GM23338 (cell line): ENCODE data around the gene ADGRG7. TPM values are rescaled to one million over a fixed set of nuclear protein-coding genes. Genes with fewer than 3 reads are reported as not detected.

ENCODE experiments used
- ATAC-seq: fragments of 200-7000 bp; cut with Tn5 transposase; 3 replicates; pipeline ENCODE4 v1.9.1; 2020
- DNase-seq: peaks from one replicate; pipeline ENCODE4 v3.0.0-alpha.2; 2015; ENCODE audit warnings: low spot score
- H2AFZ ChIP-seq: fragments of 200-600 bp; sonication (generic); 2 replicates; pipeline ENCODE4 v1.8.0; 2016; ENCODE audit warnings: antibody characterized with exemption, mild to moderate bottlenecking, moderate library complexity
- H3F3A ChIP-seq: fragments of 200-600 bp; sonication (generic); replicated peaks from 2 replicates; pipeline ENCODE4 v1.8.0; 2017; ENCODE audit warnings: antibody characterized with exemption, mixed run types, low read depth
- H3K27ac ChIP-seq: fragments of 200-600 bp; sonication (generic); 2 replicates; pipeline ENCODE4 v1.6.1; 2016; ENCODE audit warnings: low read depth
- H3K27me3 ChIP-seq: fragments of 200-600 bp; sonication (generic); 2 replicates; pipeline ENCODE4 v1.8.0; 2016; ENCODE audit warnings: mild to moderate bottlenecking, mixed run types, moderate library complexity; ENCODE audit not compliant: insufficient read depth
- H3K36me3 ChIP-seq: fragments of 200-600 bp; sonication (generic); 2 replicates; pipeline ENCODE4 v1.8.0; 2016; ENCODE audit warnings: mild to moderate bottlenecking; ENCODE audit not compliant: insufficient read depth
- H3K4me1 ChIP-seq: fragments of 200-600 bp; sonication (generic); 2 replicates; pipeline ENCODE4 v1.8.0; 2016; ENCODE audit warnings: mild to moderate bottlenecking, moderate library complexity; ENCODE audit not compliant: insufficient read depth
- H3K4me2 ChIP-seq: fragments of 200-600 bp; sonication (generic); 2 replicates; pipeline ENCODE4 v1.7.1; 2017; ENCODE audit warnings: mixed run types
- H3K4me3 ChIP-seq: fragments of 200-600 bp; sonication (generic); 2 replicates; pipeline ENCODE4 v1.6.1; 2016; ENCODE audit warnings: mixed run types
- H3K79me2 ChIP-seq: fragments of 200-600 bp; sonication (generic); replicated peaks from 2 replicates; pipeline ENCODE4 v1.8.0; 2017; ENCODE audit warnings: mild to moderate bottlenecking; ENCODE audit not compliant: insufficient read depth
- H3K9me2 ChIP-seq: fragments of 200-600 bp; sonication (generic); 2 replicates; pipeline ENCODE4 v1.8.0; 2017; ENCODE audit not compliant: insufficient read depth
- H4K20me1 ChIP-seq: fragments of 200-600 bp; sonication (generic); replicated peaks from 2 replicates; pipeline ENCODE4 v1.8.0; 2017; ENCODE audit warnings: mild to moderate bottlenecking; ENCODE audit not compliant: insufficient read depth
- H3K27ac Mint-ChIP-seq: 2 replicates; pipeline ENCODE4 v1.8.0; 2020; ENCODE audit warnings: inconsistent platforms, mild to moderate bottlenecking, moderate library complexity, mixed read lengths
- H3K27me3 Mint-ChIP-seq: 3 replicates; pipeline ENCODE4 v1.8.0; 2022; ENCODE audit warnings: low read depth, mild to moderate bottlenecking, moderate library complexity, mixed read lengths, inconsistent platforms; ENCODE audit not compliant: insufficient read depth, poor library complexity
- H3K36me3 Mint-ChIP-seq: 3 replicates; pipeline ENCODE4 v1.8.0; 2021; ENCODE audit warnings: low read depth, mild to moderate bottlenecking, inconsistent platforms, moderate library complexity, mixed read lengths
- H3K4me1 Mint-ChIP-seq: 3 replicates; pipeline ENCODE4 v1.8.0; 2020; ENCODE audit warnings: mild to moderate bottlenecking, inconsistent platforms, mixed read lengths
- H3K4me3 Mint-ChIP-seq: 3 replicates; pipeline ENCODE4 v1.8.0; 2021; ENCODE audit warnings: moderate library complexity, mild to moderate bottlenecking, inconsistent platforms, mixed read lengths
- H3K9me3 Mint-ChIP-seq: 3 replicates; pipeline ENCODE4 v1.8.0; 2020; ENCODE audit warnings: moderate library complexity, mild to moderate bottlenecking, inconsistent platforms, mixed read lengths
- CREB1 ChIP-seq: fragments of 250-450 bp; sonication (Bioruptor Pico); IDR thresholded peaks from 2 replicates; pipeline ENCODE4 v1.5.0; 2020; ENCODE audit warnings: low read depth, mild to moderate bottlenecking, moderate library complexity
- CTCF ChIP-seq, 2 experiments: fragments of 200-600 bp in 1 of 2; sonication (generic) in 1 of 2; conservative IDR thresholded peaks; 2 replicates each; pipeline versions ENCODE4 v1.5.1 to v1.6.1; 2016 to 2017; ENCODE audit warnings: antibody characterized with exemption in 2 of 2, low read depth in 2 of 2, mild to moderate bottlenecking in 2 of 2, moderate library complexity in 1 of 2
- ETS1 ChIP-seq: IDR thresholded peaks from 2 replicates; pipeline ENCODE4 v1.6.1; 2016; ENCODE audit warnings: antibody characterized with exemption
- EZH2 ChIP-seq: fragments of 200-600 bp; sonication (generic); IDR thresholded peaks from one replicate; pipeline ENCODE4 v1.8.0; 2017; ENCODE audit warnings: antibody characterized with exemption, mild to moderate bottlenecking, low read depth; ENCODE audit not compliant: unreplicated experiment
- EZH2phosphoT487 ChIP-seq: fragments of 200-600 bp; sonication (generic); IDR thresholded peaks from one replicate; pipeline ENCODE4 v1.8.1; 2018; ENCODE audit warnings: antibody characterized with exemption; ENCODE audit not compliant: unreplicated experiment
- JUNB ChIP-seq: IDR thresholded peaks from one replicate; pipeline ENCODE4 v1.6.1; 2016; ENCODE audit warnings: antibody characterized with exemption; ENCODE audit not compliant: unreplicated experiment
- NANOG ChIP-seq: IDR thresholded peaks from 2 replicates; pipeline ENCODE4 v1.6.1; 2016; ENCODE audit warnings: antibody characterized with exemption, borderline replicate concordance
- POLR2AphosphoS5 ChIP-seq: IDR thresholded peaks from 2 replicates; pipeline ENCODE4 v1.6.1; 2016; ENCODE audit warnings: antibody characterized with exemption, low read depth
- REST ChIP-seq: IDR thresholded peaks from one replicate; pipeline ENCODE4 v1.6.1; 2018; ENCODE audit warnings: antibody characterized with exemption; ENCODE audit not compliant: unreplicated experiment
- STAT1 ChIP-seq: IDR thresholded peaks from one replicate; pipeline ENCODE4 v1.6.1; 2016; ENCODE audit warnings: antibody characterized with exemption; ENCODE audit not compliant: unreplicated experiment
- ZNF114 ChIP-seq: fragments of 250-450 bp; sonication (Bioruptor Pico); IDR thresholded peaks from 2 replicates; pipeline ENCODE4 v1.5.0; 2020; ENCODE audit warnings: mild to moderate bottlenecking, moderate library complexity
- ZNF331 ChIP-seq: fragments of 250-450 bp; sonication (Bioruptor Pico); IDR thresholded peaks from 2 replicates; pipeline ENCODE4 v1.5.0; 2020; ENCODE audit warnings: low read depth, mild to moderate bottlenecking, moderate library complexity
- ZNF462 ChIP-seq: fragments of 250-450 bp; sonication (Bioruptor Pico); IDR thresholded peaks from 2 replicates; pipeline ENCODE4 v1.5.0; 2020; ENCODE audit warnings: mild to moderate bottlenecking, moderate library complexity
- polyA plus RNA-seq: library from polyadenylated mRNA; unstranded; fragments of >200 nt; fragmentation: Nextera tagmentation; extraction: Ambion mirVana; gene quantifications from 2 replicates; pipeline ENCODE4 v1.2.1, GENCODE V29; 2016
- total RNA-seq: library from RNA; depleted of rRNA; stranded (reverse); fragments of >200 nt; shearing (Covaris generic); gene quantifications from 2 replicates; pipeline ENCODE4 v1.2.3, GENCODE V29; 2014

The ADGRG7 gene
- total and polyA plus RNA-seq, 2 experiments from 2014 or later: not detected

GRCh38 chr3:100627491-100627890 lies 18.1 kb downstream of the ADGRG7 start:
- no peak overlapping the region for H2AFZ ChIP-seq
- Mint-ChIP-seq H3K9me3 (peaks cover 9% of the 10 kb centered on the region; the same call in 2 of the 3 replicates), H3K4me3 (no peak overlapping the region), H3K4me1 (peaks cover 10% of the 10 kb centered on the region), H3K36me3 (no peaks in the 10 kb centered on the region), H3K27ac (no peak overlapping the region), H3K27me3 (peaks cover 3% of the 10 kb centered on the region)
- no peaks in the 10 kb centered on the region for H3K27me3 ChIP-seq
- peaks cover 4% of the 10 kb centered on the region; the same call in 1 of the 2 replicates for H3K9me2 ChIP-seq
- H4K20me1 ChIP-seq: no peaks in the 10 kb centered on the region
- H3K79me2 ChIP-seq: no peaks in the 10 kb centered on the region
- no peak overlapping the region for H3K4me3 ChIP-seq
- H3K4me2 ChIP-seq: no peak overlapping the region
- H3F3A ChIP-seq: no peaks in the 10 kb centered on the region
- no peaks in the 10 kb centered on the region for H3K36me3 ChIP-seq
- peaks cover 4% of the 10 kb centered on the region for H3K4me1 ChIP-seq
- DNase-seq: no peak
- TF ChIP-seq EZH2phosphoT487 (no peak), ETS1 (no peak), EZH2 (no peak), STAT1 (no peak), NANOG (no peak), REST (no peak), CTCF (conservative IDR thresholded peaks at IDR 0.05; ENCODE audit: low read depth in 2 of 2) (no peak), POLR2AphosphoS5 (no peak), ZNF462 (CRISPR knock-in tag) (no peak), ZNF331 (CRISPR knock-in tag) (no peak), JUNB (no peak), CREB1 (CRISPR knock-in tag) (no peak), ZNF114 (CRISPR knock-in tag) (no peak)
- H3K27ac ChIP-seq: no peak overlapping the region
- no peak for ATAC-seq
